LNCAP (cell line): ENCODE measurements around the gene C11orf52.

Experiments
- CTCF ChIP-seq: fragments of 450-650 bp; IDR thresholded peaks from 2 replicates; pipeline ENCODE4 v1.5.1; 2017; ENCODE audit warnings: mild to moderate bottlenecking

Gene C11orf52

GRCh38 chr11:111945198-111945597 lies 26.5 kb downstream of the C11orf52 start:
- TF ChIP-seq CTCF: no peak

GRCh38 chr11:111946499-111946898 lies 27.8 kb downstream of the C11orf52 start:
- no peak for TF ChIP-seq CTCF

GRCh38 chr11:111947143-111947542 lies 28.4 kb downstream of the C11orf52 start:
- TF ChIP-seq CTCF: no peak

- no peak for TF ChIP-seq CTCF
Observed at GRCh38 chr11:111949519-111950426, 31.1 kb downstream of the C11orf52 start.

GRCh38 chr11:111951565-111951964 lies 32.9 kb downstream of the C11orf52 start:
- TF ChIP-seq CTCF: no peak

GRCh38 chr11:111954154-111954553 lies 35.4 kb downstream of the C11orf52 start:
- TF ChIP-seq CTCF: no peak

GRCh38 chr11:111957663-111958444 lies 39.1 kb downstream of the C11orf52 start:
- TF ChIP-seq CTCF: no peak
